Measurements from ENCODE around the gene AP3D1. TPM values are rescaled to one million over a fixed set of nuclear protein-coding genes. Genes with fewer than 3 reads are reported as not detected.

Gene AP3D1
- total and polyA plus RNA-seq, 2 donors (not counting 3 experiments of a cell fraction or from before 2014, with no cell fraction given): 130 to 137 TPM

- Histone ChIP-seq H3K27me3 (ENCODE audit: control insufficient read depth in 2 of 2, insufficient read depth in 2 of 2, low read length in 2 of 2) (no peaks in the 10 kb centered on the region), H3K27ac (ENCODE audit: insufficient read depth, low read depth, low read length) (no peak overlapping the region), H3K9ac (replicated peaks; ENCODE audit: extremely low read depth, insufficient read depth, low read length) (no peak overlapping the region), H3K9me1 (replicated peaks; ENCODE audit: control insufficient read depth, extremely low read depth, insufficient read depth, low read length) (no peaks in the 10 kb centered on the region), H3K4me2 (ENCODE audit: insufficient read depth, low read length) (no peak overlapping the region), H3K79me2 (ENCODE audit: control insufficient read depth, insufficient read depth, low read length) (peaks cover 31% of the 10 kb centered on the region), H3K4me3 (replicated peaks in 1 of 3; ENCODE audit: insufficient read depth in 1 of 3, low read depth in 1 of 3, low read length in 3 of 3) (no peak overlapping the region), H4K20me1 (replicated peaks; ENCODE audit: control insufficient read depth, extremely low read depth, insufficient read depth, low read length) (no peaks in the 10 kb centered on the region), H2AFZ (ENCODE audit: low read depth, low read length) (no peak overlapping the region), H3K9me3 (replicated peaks; ENCODE audit: control insufficient read depth, insufficient read depth, low read length) (no peaks in the 10 kb centered on the region), H3K36me3 (ENCODE audit: control insufficient read depth in 2 of 2, extremely low read depth in 1 of 2, insufficient read depth in 2 of 2, low read length in 2 of 2) (peaks cover 7 to 50% of the 10 kb centered on the region in 2 experiments), H3K4me1 (ENCODE audit: control insufficient read depth, extremely low read depth, insufficient read depth, low read length) (no peaks in the 10 kb centered on the region)
- BruUV-seq (replicated peaks): no TSS peak
- dilution Hi-C loops (cut with MboI; ENCODE audit: extremely low pct_ligation_motif_present, low sequenced_read_pairs): no loop called here
- intact Hi-C loops (cut with micrococcal nuclease): no loop called here
- CTCF ChIA-PET: no interaction called here
- DNase-seq (ENCODE audit: low read depth, low spot score) (no peak), FAIRE-seq (no peak)
- POLR2A ChIA-PET: no interaction called here
- TF ChIP-seq POLR2A (IDR thresholded peaks at IDR 0.05; ENCODE audit: low read depth, low read length): no peak
- TF ChIP-seq CTCF (IDR thresholded peaks at IDR 0.05; ENCODE audit: extremely low read depth in 1 of 2, insufficient read depth in 1 of 2, low read depth in 1 of 2, low read length in 2 of 2): no peak
- no peak for TF ChIP-seq GATA2 (IDR thresholded peaks at IDR 0.05; ENCODE audit: insufficient read depth, insufficient read length, low read depth, low read length)
- TF ChIP-seq, protein P1, sequence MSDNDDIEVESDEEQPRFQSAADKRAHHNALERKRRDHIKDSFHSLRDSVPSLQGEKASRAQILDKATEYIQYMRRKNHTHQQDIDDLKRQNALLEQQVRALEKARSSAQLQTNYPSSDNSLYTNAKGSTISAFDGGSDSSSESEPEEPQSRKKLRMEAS (IDR thresholded peaks at IDR 0.05; ENCODE audit: insufficient read depth, insufficient read length): no peak
- no peak for TF ChIP-seq FOS (IDR thresholded peaks at IDR 0.05; ENCODE audit: borderline replicate concordance, insufficient read depth, low read length)
- no peak for TF ChIP-seq MYC (IDR thresholded peaks at IDR 0.05; ENCODE audit: low read depth, low read length)
- TF ChIP-seq POLR2AphosphoS5 (IDR thresholded peaks at IDR 0.05; ENCODE audit: insufficient read depth, low read depth, low read length): no peak
- TF ChIP-seq EZH2 (IDR thresholded peaks at IDR 0.05; ENCODE audit: borderline replicate concordance, low read depth, low read length, severe bottlenecking): no peak
- no peak for TF ChIP-seq JUN (IDR thresholded peaks at IDR 0.05; ENCODE audit: borderline replicate concordance, insufficient read depth, insufficient read length, low read depth)
Measured at GRCh38 chr19:2194513-2195078, 43.2 kb upstream of the AP3D1 start.

Measured in endothelial cell of umbilical vein (primary cell).